GM12878 (cell line): ENCODE measurements around the gene ZNFX1. TPM values are rescaled to one million over a fixed set of nuclear protein-coding genes. Genes with fewer than 3 reads are reported as not detected.

ENCODE experiments used
- ATAC-seq: fragments of 200-7000 bp; cut with Tn5 transposase; 3 replicates; pipeline ENCODE4 v1.9.1; 2020; ENCODE audit warnings: mild to moderate bottlenecking, moderate library complexity
- BruUV-seq: library from RNA; stranded (reverse); fragments of 400-500 nt; replicated peaks from 2 replicates; lab custom pipeline; 2021; lab: Mats Ljungman, UMichigan
- CTCF ChIA-PET: fragments of 300-600 bp; sonication (Branson Sonifier 250); formaldehyde crosslinking; extraction: SDS; loops from one replicate; lab custom pipeline; 2021; ENCODE audit warnings: inconsistent platforms; lab: Yijun Ruan, JAX
- POLR2A ChIA-PET: fragments of 350-600 bp; formaldehyde crosslinking; extraction: SDS; loops from one replicate; lab custom pipeline; 2021; ENCODE audit warnings: inconsistent platforms; lab: Charles Lee
- RAD21 ChIA-PET: fragments of 300-600 bp; sonication (Branson Sonifier 250); formaldehyde crosslinking; loops from one replicate; lab custom pipeline; 2023; ENCODE audit warnings: antibody characterized with exemption; ENCODE audit not compliant: unreplicated experiment; lab: Charles Lee
- SMC1A ChIA-PET: fragments of 300-600 bp; sonication (Branson Sonifier 250); formaldehyde crosslinking; loops from one replicate; lab custom pipeline; 2023; ENCODE audit not compliant: unreplicated experiment, uncharacterized antibody; lab: Charles Lee
- DNase-seq: peaks from one replicate; pipeline ENCODE4 v3.0.0-alpha.2; 2011; ENCODE audit warnings: low read depth, low spot score
- FAIRE-seq: peaks from 3 replicates; lab custom pipeline; 2011; peaks lifted over from hg19 to GRCh38; lab: Jason Lieb, UNC
- H2AFZ ChIP-seq: 2 replicates; pipeline ENCODE4 v1.6.0; 2011; ENCODE audit warnings: low read depth, low read length, control low read depth; ENCODE audit not compliant: control insufficient read depth
- H3K27ac ChIP-seq: 2 replicates; pipeline ENCODE4 v1.5.1; 2011; ENCODE audit warnings: control low read depth; ENCODE audit not compliant: control insufficient read depth, insufficient read depth
- H3K27me3 ChIP-seq, 2 experiments: replicated peaks in 1 of 2; 2 replicates each; pipeline versions ENCODE4 v1.6.0 to v1.6.1; 2011; ENCODE audit warnings: low read length in 1 of 2; ENCODE audit not compliant: control insufficient read depth in 2 of 2, insufficient read depth in 2 of 2
- H3K36me3 ChIP-seq, 2 experiments: 2 replicates each; pipeline ENCODE4 v1.5.1; 2011; ENCODE audit warnings: low read length in 1 of 2; ENCODE audit not compliant: control insufficient read depth in 2 of 2, insufficient read depth in 2 of 2
- H3K4me1 ChIP-seq: 2 replicates; pipeline ENCODE4 v1.6.1; 2011; ENCODE audit warnings: mild to moderate bottlenecking, low read length, moderate library complexity, mixed read lengths; ENCODE audit not compliant: control insufficient read depth, insufficient read depth
- H3K4me2 ChIP-seq: 2 replicates; pipeline ENCODE4 v1.6.0; 2011; ENCODE audit warnings: control low read depth; ENCODE audit not compliant: control insufficient read depth, insufficient read depth
- H3K4me3 ChIP-seq: fragments of 200-600 bp; sonication (generic); 2 replicates; pipeline ENCODE4 v1.5.1; 2016
- H3K79me2 ChIP-seq: 2 replicates; pipeline ENCODE4 v1.6.0; 2011; ENCODE audit warnings: low read length; ENCODE audit not compliant: control insufficient read depth, insufficient read depth
- H3K9ac ChIP-seq: 2 replicates; pipeline ENCODE4 v1.8.0; 2011; ENCODE audit warnings: low read length, control low read depth, mixed read lengths; ENCODE audit not compliant: control insufficient read depth, insufficient read depth
- H3K9me3 ChIP-seq: replicated peaks from 3 replicates; pipeline ENCODE4 v1.5.1; 2011; ENCODE audit warnings: mild to moderate bottlenecking, low read length; ENCODE audit not compliant: control insufficient read depth, insufficient read depth
- H4K20me1 ChIP-seq: 2 replicates; pipeline ENCODE4 v1.6.0; 2011; ENCODE audit not compliant: control insufficient read depth, insufficient read depth
- CTCF ChIP-seq, 3 experiments: IDR thresholded peaks in 2 of 3; conservative IDR thresholded peaks in 1 of 3; 2 replicates each; pipeline ENCODE4 v1.5.1; 2011; ENCODE audit warnings: low read depth in 3 of 3, low read length in 3 of 3, mild to moderate bottlenecking in 3 of 3, control low read depth in 2 of 3, moderate library complexity in 2 of 3, inconsistent platforms in 1 of 3, mixed read lengths in 1 of 3; ENCODE audit not compliant: control insufficient read depth in 2 of 3, insufficient read depth in 1 of 3; ENCODE audit errors: extremely low read depth in 1 of 3
- HSF1 ChIP-seq: fragments of 150-350 bp; IDR thresholded peaks from 2 replicates; pipeline ENCODE4 v1.6.1; 2014; ENCODE audit warnings: mild to moderate bottlenecking, low read depth, low read length
- NBN ChIP-seq: fragments of 450-650 bp; IDR thresholded peaks from 2 replicates; pipeline ENCODE4 v1.6.1; 2016
- NFYA ChIP-seq: IDR thresholded peaks from 2 replicates; pipeline ENCODE4 v1.6.1; 2011; ENCODE audit warnings: low read depth, mild to moderate bottlenecking, low read length, improper control_type of control experiment, borderline replicate concordance
- POU2F2 ChIP-seq: IDR thresholded peaks from 3 replicates; pipeline ENCODE4 v1.6.1; 2011; ENCODE audit warnings: low read depth, mild to moderate bottlenecking, low read length, borderline replicate concordance
- WGBS: methylation state at CpG from one replicate; pipeline ENCODE4 v1.1.6; 2016; ENCODE audit warnings: low lambda C conversion rate; ENCODE audit not compliant: insufficient replicate concordance, insufficient coverage; ENCODE audit errors: missing lambda C conversion rate; 5-methylcytosine and 5-hydroxymethylcytosine counted together
- in situ Hi-C: fragments of 300-500 bp; cut with MboI; formaldehyde crosslinking; loops from 9 replicates; pipeline ENCODE4 v1.14.3; 2018; ENCODE audit warnings: mixed read lengths
- intact Hi-C: fragments of 100-400 bp; cut with micrococcal nuclease; formaldehyde crosslinking; loops from one replicate; pipeline ENCODE4 v1.14.2; 2022; ENCODE audit not compliant: unreplicated experiment
- polyA plus RNA-seq, 11 experiments: library from polyadenylated mRNA; depleted of rRNA in 4 of 11; unstranded in 6 of 11; stranded (reverse) in 5 of 11; fragments of >200 nt; fragmentation: Nextera tagmentation in 4 of 11; fragmentation: Illumina TruSeq in 1 of 11; extraction: Ambion mirVana in 4 of 11; extraction: Trizol in 1 of 11; gene quantifications; 1 replicate in 1 of 11; 2 replicates in 10 of 11; pipeline versions ENCODE4 v1.2.1 to v1.2.3, GENCODE V29; 2011 to 2016; ENCODE audit warnings: inconsistent platforms in 2 of 11, missing spikeins in 2 of 11, low read depth in 1 of 11
- total RNA-seq, 4 experiments: library from RNA; depleted of rRNA in 3 of 4; stranded (reverse); fragments of >200 nt in 3 of 4; fragmentation: Illumina TruSeq in 1 of 4; extraction: Trizol in 1 of 4; gene quantifications; 2 replicates each; pipeline versions ENCODE4 v1.2.1 to v1.2.3, GENCODE V29; 2013 to 2021

Gene ZNFX1
- total and polyA plus RNA-seq, 10 of the 15 experiments (the other 5 are each of a cell fraction or from before 2014, with no cell fraction given), result 7.4 to 31.5 (median 25.6) TPM

GRCh38 chr20:49256261-49256660, 21.6 kb downstream of the ZNFX1 start (continued):
- no peak for TF ChIP-seq NFYA
- TF ChIP-seq HSF1, result no peak
- no peak for TF ChIP-seq POU2F2
- TF ChIP-seq, all 136 proteins: peak for 0

GRCh38 chr20:49252556-49253350, 25.1 kb downstream of the ZNFX1 start:
- Histone ChIP-seq H3K79me2 (no peaks in the 10 kb centered on the region), H3K36me3 (peaks cover 32 to 55% of the 10 kb centered on the region in 2 experiments), H3K27me3 (no peaks in the 10 kb centered on the region), H3K4me2 (no peak overlapping the region), H4K20me1 (no peaks in the 10 kb centered on the region), H3K27ac (no peak overlapping the region)
- 88% methylated on average over 6 of the region's 6 CpGs for WGBS
- in situ Hi-C loops (no loop called here), intact Hi-C loops (no loop called here)
- ATAC-seq, result no peak
- RAD21 ChIA-PET, result interaction anchor here (0.8 kb wide), 1 partner anchor 29 kb away, joined by 3 read pairs; no protein-coding TSS in a partner anchor
- POLR2A ChIA-PET, result interaction anchor here (0.6 to 1.4 kb wide), 2 partner anchors 9 to 212 kb away, joined by 3 to 6 read pairs; no protein-coding TSS in a partner anchor
- SMC1A ChIA-PET, result interaction anchor here (0.6 to 1.6 kb wide), 4 partner anchors 8 to 15 kb away, joined by 3 to 5 read pairs (median 4); no protein-coding TSS in a partner anchor
- no TSS peak for BruUV-seq
- TF ChIP-seq NBN, result no peak
- TF ChIP-seq CTCF (IDR thresholded peaks at IDR 0.05 in 2 of 3, conservative IDR thresholded peaks at IDR 0.05 in 1 of 3; ENCODE audit: control insufficient read depth in 2 of 3, extremely low read depth in 1 of 3, insufficient read depth in 1 of 3, low read depth in 3 of 3, low read length in 3 of 3), result no peak
- TF ChIP-seq, all 136 proteins: peak for 0
- DNase-seq, result no peak
- H3K9ac ChIP-seq, result no peak overlapping the region
- H3K4me1 ChIP-seq, result no peaks in the 10 kb centered on the region
- H3K9me3 ChIP-seq, result no peaks in the 10 kb centered on the region
- CTCF ChIA-PET, result interaction anchor here (0.6 to 2.5 kb wide), 5 partner anchors 10 to 71 kb away, joined by 3 to 11 read pairs (median 3); no protein-coding TSS in a partner anchor
- FAIRE-seq, result no peak
- no peak overlapping the region for H2AFZ ChIP-seq
- no peak overlapping the region for H3K4me3 ChIP-seq
